NCI-H1092 (cell line): ENCODE data around the gene PDGFRB.

Experiments used
- DNase-seq: peaks from one replicate; lab custom pipeline; 2025; lab: John Stamatoyannopoulos, UW

The PDGFRB gene

GRCh38 chr5:150181766-150182545 lies 26.3 kb upstream of the PDGFRB start:
- no peak for DNase-seq

DNA sequence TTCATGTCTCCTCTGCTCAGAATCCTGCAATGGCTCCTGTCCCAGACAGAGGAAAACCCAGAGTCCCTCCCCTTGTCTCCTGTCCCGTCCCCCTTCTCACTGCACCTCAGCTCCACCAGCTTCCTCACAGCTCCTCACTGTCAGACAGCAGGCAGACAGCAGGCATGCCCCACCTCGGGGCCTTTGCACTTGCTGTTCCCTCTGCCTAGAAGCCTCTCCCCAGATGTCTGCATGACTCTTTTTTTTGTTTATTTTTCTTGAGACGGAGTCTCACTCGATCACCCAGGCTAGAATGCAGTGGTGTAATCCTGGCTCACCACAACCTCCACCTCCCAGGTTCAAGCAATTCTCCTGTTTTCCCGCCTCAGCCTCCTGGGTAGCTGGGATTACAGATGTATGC lies 25.4 kb upstream of the PDGFRB start:
- no peak for DNase-seq

- DNase-seq, result no peak
These were observed 24.8 kb upstream of the PDGFRB start for GRCh38 chr5:150180241-150181026.

DNA sequence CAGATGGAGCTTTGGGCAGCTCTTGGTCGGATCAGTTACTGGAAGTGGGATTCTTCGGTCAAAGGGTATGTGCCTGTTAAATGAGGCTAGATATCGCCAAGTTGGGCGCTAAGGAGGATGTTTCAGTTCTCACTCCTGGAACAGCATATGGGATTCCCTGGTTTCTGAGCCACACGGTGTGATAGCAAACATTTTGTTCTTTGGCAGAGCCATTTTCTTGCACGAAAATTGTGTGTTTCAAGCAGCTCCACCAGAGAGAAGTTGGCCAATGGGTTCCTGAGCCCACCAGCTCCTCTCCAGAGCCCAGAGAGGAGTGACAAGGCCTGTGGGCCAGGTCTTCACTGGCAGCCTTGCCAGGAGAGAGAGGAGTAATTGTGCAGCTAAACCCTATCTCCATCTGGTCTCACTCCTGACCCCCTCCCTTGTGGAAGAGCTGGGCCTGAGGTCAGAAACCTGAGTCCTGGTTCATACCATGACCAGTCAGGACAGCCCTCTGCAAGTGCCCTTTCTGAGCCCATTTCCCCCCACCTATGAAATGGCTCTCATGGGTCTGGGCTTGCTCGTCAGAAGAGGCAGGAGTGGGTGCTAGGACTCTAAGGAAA lies 23.5 kb upstream of the PDGFRB start:
- DNase-seq, result no peak

DNA sequence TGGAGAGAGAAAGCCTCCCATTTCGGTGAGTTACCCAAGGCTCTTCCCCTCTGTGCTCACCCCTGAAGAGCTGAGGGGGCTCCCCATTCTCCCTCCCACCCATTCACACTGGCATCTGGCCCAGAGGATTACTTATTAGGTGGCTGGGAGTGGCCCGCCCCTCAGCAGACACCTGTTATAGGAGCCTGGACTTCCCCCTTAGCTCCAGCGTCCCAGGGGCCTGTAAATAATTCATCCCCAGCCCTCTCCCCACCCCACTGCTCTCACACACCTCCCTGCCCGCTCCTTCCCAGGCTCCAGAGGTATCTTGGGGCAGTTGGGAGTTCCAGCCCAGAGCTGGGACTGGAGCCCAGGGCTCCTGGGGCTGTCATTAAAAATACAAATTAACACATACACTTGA lies 22.6 kb upstream of the PDGFRB start:
- DNase-seq, result no peak

DNA sequence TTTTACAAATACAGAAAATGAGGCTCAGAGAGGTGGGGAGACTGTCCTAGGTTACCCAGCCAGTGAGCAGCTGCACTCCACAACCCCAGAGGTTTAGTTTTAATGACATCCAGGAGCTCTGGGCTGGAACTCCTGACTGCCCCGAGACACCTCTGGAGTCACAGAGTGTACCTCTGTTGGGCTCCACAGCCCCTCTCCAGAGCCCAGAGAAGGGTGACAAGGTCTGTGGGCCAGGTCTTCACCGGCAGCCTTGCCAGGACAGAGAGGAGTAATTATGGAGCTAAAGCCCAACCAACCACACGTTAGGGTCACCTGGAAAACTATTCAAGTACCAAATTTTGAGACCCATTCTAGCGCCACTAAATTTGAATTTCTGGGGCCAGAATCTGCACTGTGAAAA lies 22.1 kb upstream of the PDGFRB start:
- DNase-seq, result no peak

- no peak for DNase-seq
These were observed 21.3 kb upstream of the PDGFRB start for GRCh38 chr5:150176745-150177477.

GRCh38 chr5:150175536-150175935 lies 19.9 kb upstream of the PDGFRB start:
- DNase-seq, result no peak

DNA sequence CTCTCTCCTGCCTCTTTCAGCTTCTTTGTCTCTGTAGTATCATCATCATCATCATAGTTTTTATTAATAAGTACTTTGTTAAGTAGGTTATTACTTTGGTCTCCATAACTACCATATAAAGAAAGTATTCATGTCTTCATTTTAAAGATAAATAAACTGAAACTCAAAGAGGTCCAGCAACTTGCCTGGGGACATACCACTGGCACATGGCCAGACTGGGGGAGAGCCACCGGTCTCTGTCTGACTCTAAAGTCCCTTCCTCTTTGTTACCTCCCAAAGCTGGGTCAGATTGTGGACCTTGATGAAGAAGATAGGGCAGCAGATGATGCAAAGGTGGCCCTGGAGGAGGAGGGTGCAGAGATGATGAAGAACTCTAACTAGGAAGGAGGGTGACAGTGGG lies 19.4 kb upstream of the PDGFRB start:
- DNase-seq, result no peak

DNA sequence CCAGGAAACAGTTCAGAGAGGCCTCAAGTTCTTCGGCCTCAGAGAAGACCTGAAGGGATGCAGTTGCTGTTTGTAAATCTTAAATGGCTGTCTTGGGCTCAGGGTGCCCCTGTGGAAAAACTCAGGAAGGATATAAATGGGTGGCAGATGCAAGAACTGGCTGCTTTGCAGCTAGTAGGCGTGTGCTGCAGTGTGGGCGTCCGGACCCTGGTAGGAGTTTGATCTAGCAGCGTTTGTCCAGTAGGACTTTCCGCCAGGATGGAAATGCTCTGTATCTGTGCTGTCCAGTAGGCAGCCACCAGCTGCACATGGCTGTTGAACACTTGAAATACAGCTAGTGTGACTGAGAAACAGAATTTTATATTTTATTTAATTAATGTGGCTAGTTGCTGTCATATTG lies 18.6 kb upstream of the PDGFRB start:
- DNase-seq, result no peak

DNA sequence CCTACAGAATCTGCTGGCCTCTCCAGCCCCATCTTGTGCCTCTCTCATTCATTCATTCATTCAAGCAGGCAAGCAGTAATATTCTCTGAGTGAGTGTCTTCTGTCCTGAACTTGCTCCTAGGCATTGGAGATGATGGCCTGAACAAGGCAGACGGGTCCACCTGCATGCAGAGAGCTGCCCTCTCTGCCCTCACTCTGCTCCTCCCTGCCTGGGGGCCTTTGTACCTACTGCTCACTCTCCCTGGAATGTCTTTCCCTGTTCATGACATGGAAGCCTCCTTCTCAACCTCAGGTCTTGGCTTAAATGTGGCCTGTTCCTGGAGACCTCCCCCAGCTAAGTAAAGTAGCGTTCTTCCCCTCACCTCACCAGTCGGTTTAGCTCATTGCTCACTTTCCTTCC lies 17.5 kb upstream of the PDGFRB start:
- DNase-seq, result no peak

DNA sequence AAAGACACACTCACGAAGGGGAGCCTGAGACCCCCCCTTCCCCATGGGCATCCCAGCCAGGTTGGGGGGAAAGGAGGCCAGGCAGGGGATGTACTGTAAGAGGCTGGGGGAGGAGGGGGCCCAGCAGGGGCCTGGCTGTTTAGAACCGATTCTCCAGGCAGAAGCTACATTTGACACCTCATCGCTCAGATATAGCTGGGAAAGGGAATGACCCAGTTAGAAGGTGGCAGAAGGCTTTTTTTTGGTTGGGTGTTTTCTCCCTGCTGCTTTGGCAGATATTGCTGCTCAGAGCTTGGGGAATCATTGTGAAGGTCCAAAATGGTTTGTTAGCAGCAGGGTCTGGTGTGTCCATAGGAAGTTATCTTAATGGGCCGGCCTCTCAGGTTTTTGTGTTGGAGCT lies 16.9 kb upstream of the PDGFRB start:
- DNase-seq, result no peak

GRCh38 chr5:150172145-150172544 lies 16.5 kb upstream of the PDGFRB start:
- DNase-seq, result no peak

DNA sequence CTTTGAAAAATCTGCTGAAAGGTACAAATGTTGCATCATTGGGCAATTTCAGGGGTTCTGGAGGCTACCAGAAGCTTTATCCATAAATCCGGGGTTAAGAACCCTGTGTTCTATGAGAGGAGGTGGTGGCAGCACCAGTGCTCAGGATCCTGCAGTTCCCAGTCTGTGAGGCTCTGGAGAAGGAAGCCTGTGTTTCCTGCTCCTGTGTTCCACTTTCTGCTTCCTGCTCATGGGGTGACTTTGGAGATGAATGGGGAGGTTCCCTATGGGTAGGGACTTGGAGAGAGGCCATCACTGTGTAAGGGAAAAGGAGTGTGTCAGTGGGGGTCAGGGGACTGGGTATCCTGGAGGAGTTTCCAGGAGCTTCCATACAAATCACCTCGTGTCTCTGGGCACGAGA lies 13.2 kb upstream of the PDGFRB start:
- no peak for DNase-seq

GRCh38 chr5:150167908-150168307 lies 12.3 kb upstream of the PDGFRB start:
- no peak for DNase-seq

GRCh38 chr5:150167512-150167850 lies 11.8 kb upstream of the PDGFRB start:
- no peak for DNase-seq

DNA sequence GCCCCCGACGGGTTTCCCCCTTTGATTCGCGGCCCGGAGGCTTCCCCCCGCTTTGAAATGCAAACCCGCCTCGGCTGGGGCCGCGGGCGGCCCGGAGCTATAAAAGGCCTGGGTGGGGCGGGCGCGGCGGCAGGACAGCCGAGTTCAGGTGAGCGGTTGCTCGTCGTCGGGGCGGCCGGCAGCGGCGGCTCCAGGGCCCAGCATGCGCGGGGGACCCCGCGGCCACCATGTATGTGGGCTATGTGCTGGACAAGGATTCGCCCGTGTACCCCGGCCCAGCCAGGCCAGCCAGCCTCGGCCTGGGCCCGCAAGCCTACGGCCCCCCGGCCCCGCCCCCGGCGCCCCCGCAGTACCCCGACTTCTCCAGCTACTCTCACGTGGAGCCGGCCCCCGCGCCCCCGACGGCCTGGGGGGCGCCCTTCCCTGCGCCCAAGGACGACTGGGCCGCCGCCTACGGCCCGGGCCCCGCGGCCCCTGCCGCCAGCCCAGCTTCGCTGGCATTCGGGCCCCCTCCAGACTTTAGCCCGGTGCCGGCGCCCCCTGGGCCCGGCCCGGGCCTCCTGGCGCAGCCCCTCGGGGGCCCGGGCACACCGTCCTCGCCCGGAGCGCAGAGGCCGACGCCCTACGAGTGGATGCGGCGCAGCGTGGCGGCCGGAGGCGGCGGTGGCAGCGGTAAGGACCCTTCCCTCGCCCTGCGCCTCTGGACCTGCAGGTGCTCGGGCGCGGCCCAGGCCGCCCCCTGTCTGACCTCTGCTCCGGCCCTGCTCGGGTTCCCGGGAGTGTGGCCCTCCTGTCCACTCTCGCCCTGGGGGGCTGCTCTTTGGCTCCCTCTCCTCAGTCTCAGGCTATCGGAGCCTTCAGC lies 11.2 kb upstream of the PDGFRB start, which contains the start of gene CDX1:
TSS of gene CDX1 (plus strand) at position 129 of the 862 bp plus-strand sequence. CDS start at position 228, 99 bp downstream.
- no peak for DNase-seq

DNA sequence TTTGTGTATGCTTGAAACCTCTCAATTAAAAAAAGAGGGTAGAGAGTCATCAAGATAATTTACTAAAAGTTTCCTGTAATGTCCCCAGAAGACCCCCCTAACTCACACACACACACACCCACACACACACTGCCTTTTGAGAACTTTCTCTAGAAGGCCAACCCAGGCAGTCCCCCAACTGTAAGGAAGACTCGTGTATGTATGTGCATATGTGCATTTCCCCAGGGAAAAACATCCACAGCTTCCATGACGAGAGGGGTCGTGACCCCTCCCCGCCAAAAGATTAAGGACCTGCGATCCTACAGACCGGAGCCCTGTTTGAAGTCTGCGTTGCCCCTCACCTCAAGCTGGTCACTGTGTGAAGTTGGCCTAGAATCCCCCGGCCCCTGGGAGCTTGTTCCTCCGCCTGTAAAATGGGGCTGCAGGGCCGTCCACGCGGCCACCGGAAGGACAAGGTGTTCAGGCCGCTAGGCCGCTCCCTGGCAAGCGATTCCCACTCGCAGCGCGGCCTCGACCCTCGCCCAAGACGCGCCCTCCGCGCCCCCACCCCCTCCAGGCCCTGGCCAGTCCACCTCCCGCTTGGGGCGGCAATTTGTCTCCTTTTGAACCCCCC lies 10.5 kb upstream of the PDGFRB start:
- DNase-seq, result no peak

- DNase-seq, result no peak
These were observed 8.8 kb upstream of the PDGFRB start for GRCh38 chr5:150164211-150164980.

GRCh38 chr5:150163547-150164059 lies 8.0 kb upstream of the PDGFRB start:
- no peak for DNase-seq
